Articular chondrocyte of knee joint (primary cell): ENCODE data around the gene PHEX. TPM values are rescaled to one million over a fixed set of nuclear protein-coding genes. Genes with fewer than 3 reads are reported as not detected.

Experiments used
- total RNA-seq: library from RNA; depleted of rRNA; stranded (reverse); fragments of >200 nt; gene quantifications from 2 replicates; pipeline ENCODE4 v1.2.3, GENCODE V29; 2012

The PHEX gene
- total RNA-seq, result 0.76 and 1.3 TPM in 2 replicates

GRCh38 chrX:22032084-22032483 lies at the start of gene PHEX:
TSS of gene PHEX (plus strand) at chrX:22032325. CDS start at chrX:22033006, 681 bp downstream.

GRCh38 chrX:22272613-22273012 lies 240.5 kb downstream of the PHEX start, which contains the start of gene CBLL2:
TSS of gene CBLL2 (plus strand) at chrX:22272913. CDS start at chrX:22272992, 79 bp downstream.

Other genes with a start within 250 kb of the PHEX start
- gene MBTPS2, start 192.7 kb upstream of the PHEX start, total RNA-seq, result 13.2 and 13.9 TPM in 2 replicates
- gene YY2, start 176.3 kb upstream of the PHEX start, total RNA-seq, result 1.8 and 2.5 TPM in 2 replicates
- 53.2 and 62.6 TPM in 2 replicates for gene SMS, start 91.6 kb upstream of the PHEX start, total RNA-seq
- not detected in 2 replicates for gene CBLL2, start 240.6 kb downstream of the PHEX start, total RNA-seq